Measurements from ENCODE around the gene PAK1. TPM values are rescaled to one million over a fixed set of nuclear protein-coding genes. Genes with fewer than 3 reads are reported as not detected.

PAK1 gene
- total RNA-seq, 1 experiment from 2014 or later: 26.1 TPM

DNA sequence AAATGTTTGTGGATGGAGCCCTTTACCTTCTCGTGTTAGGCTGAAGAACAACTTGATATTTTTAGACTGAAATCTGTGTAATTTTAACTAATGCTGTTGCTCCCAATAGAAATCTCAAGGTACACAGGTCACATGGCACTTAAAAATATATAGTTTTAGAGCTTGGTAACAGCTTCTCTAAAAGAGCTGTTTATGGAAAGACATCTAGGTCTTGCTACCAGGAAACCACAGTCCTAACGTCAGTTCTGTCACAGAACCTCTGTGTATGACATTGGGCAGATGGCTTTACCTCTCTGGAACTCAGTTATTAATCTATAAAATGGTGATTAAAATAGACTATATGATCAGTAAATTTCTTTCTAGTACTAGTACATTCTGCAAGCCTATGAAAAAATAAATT lies 35.4 kb downstream of the PAK1 start:
- no TSS peak for BruUV-seq (replicated peaks)
- Histone ChIP-seq H3K9me3 (ENCODE audit: low read length) (no peaks in the 10 kb centered on the region), H3K4me2 (ENCODE audit: low read length) (no peak overlapping the region), H3K79me2 (ENCODE audit: low read length) (no peaks in the 10 kb centered on the region), H3K27ac (ENCODE audit: low read length) (no peak overlapping the region), H3K4me1 (ENCODE audit: insufficient read depth, low read length) (no peaks in the 10 kb centered on the region), H3K27me3 (ENCODE audit: low read length) (peaks cover 11% of the 10 kb centered on the region), H3F3A (ENCODE audit: low read length, unreplicated experiment) (no peaks in the 10 kb centered on the region), H3K9me2 (replicated peaks; ENCODE audit: low read length) (no peaks in the 10 kb centered on the region), H3K4me3 (ENCODE audit: low read length) (no peak overlapping the region), H3K36me3 (ENCODE audit: low read depth, low read length) (no peaks in the 10 kb centered on the region), H2AFZ (ENCODE audit: low read length) (no peak overlapping the region), H3K9ac (ENCODE audit: low read length) (no peak overlapping the region), H4K20me1 (ENCODE audit: low read length) (no peaks in the 10 kb centered on the region)
- ATAC-seq (no peak), DNase-seq (no peak)
- ChIA-PET POLR2A (ENCODE audit: unreplicated experiment) (no interaction called here), CTCF (no interaction called here)
- TF ChIP-seq EZH2 (IDR thresholded peaks at IDR 0.05; ENCODE audit: low read length, unreplicated experiment): no peak
- TF ChIP-seq, protein P1, sequence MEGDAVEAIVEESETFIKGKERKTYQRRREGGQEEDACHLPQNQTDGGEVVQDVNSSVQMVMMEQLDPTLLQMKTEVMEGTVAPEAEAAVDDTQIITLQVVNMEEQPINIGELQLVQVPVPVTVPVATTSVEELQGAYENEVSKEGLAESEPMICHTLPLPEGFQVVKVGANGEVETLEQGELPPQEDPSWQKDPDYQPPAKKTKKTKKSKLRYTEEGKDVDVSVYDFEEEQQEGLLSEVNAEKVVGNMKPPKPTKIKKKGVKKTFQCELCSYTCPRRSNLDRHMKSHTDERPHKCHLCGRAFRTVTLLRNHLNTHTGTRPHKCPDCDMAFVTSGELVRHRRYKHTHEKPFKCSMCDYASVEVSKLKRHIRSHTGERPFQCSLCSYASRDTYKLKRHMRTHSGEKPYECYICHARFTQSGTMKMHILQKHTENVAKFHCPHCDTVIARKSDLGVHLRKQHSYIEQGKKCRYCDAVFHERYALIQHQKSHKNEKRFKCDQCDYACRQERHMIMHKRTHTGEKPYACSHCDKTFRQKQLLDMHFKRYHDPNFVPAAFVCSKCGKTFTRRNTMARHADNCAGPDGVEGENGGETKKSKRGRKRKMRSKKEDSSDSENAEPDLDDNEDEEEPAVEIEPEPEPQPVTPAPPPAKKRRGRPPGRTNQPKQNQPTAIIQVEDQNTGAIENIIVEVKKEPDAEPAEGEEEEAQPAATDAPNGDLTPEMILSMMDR (conservative IDR thresholded peaks at IDR 0.05; ENCODE audit: low read depth, low read length): no peak
- TF ChIP-seq EZH2phosphoT487 (IDR thresholded peaks at IDR 0.05; ENCODE audit: borderline replicate concordance, low read length): no peak
- intact Hi-C loops (cut with micrococcal nuclease): no loop called here

DNA sequence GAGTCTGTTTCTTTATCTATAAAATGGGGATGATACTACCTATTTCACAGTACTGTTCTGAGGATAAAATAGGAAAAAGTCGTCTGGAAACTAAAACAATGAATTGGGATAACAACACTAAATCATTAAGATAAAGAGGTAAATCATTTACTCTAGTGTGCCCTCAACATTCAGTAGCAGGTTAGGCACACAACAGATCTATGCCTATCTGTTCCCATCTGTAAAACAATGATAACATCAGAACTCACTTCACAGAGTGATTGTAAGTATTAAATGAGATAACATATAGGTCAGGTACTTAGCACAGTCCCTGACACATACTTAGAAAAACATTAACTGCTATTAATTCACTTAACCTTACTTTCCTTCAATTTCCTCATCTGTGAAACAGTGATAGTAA lies 36.9 kb downstream of the PAK1 start:
- ATAC-seq (no peak), DNase-seq (no peak)
- H3K36me3 ChIP-seq (ENCODE audit: low read depth, low read length): no peaks in the 10 kb centered on the region
- BruUV-seq (replicated peaks): no TSS peak
- intact Hi-C loops (cut with micrococcal nuclease): no loop called here
- no peak overlapping the region for H3K4me3 ChIP-seq (ENCODE audit: low read length)
- no peak overlapping the region for H3K9ac ChIP-seq (ENCODE audit: low read length)
- no peaks in the 10 kb centered on the region for H3F3A ChIP-seq (ENCODE audit: low read length, unreplicated experiment)
- no peak overlapping the region for H3K27ac ChIP-seq (ENCODE audit: low read length)
- H2AFZ ChIP-seq (ENCODE audit: low read length): no peak overlapping the region
- ChIA-PET CTCF (no interaction called here), POLR2A (ENCODE audit: unreplicated experiment) (no interaction called here)
- no peak overlapping the region for H3K4me2 ChIP-seq (ENCODE audit: low read length)
- no peaks in the 10 kb centered on the region for H3K79me2 ChIP-seq (ENCODE audit: low read length)
- peaks cover 11% of the 10 kb centered on the region for H3K27me3 ChIP-seq (ENCODE audit: low read length)
- TF ChIP-seq EZH2phosphoT487 (IDR thresholded peaks at IDR 0.05; ENCODE audit: borderline replicate concordance, low read length) (no peak), EZH2 (IDR thresholded peaks at IDR 0.05; ENCODE audit: low read length, unreplicated experiment) (no peak)
- TF ChIP-seq, protein P1 (conservative IDR thresholded peaks at IDR 0.05; ENCODE audit: low read depth, low read length): no peak
- no peaks in the 10 kb centered on the region for H3K9me3 ChIP-seq (ENCODE audit: low read length)
- H3K4me1 ChIP-seq (ENCODE audit: insufficient read depth, low read length): no peaks in the 10 kb centered on the region
- no peaks in the 10 kb centered on the region for H3K9me2 ChIP-seq (replicated peaks; ENCODE audit: low read length)
- H4K20me1 ChIP-seq (ENCODE audit: low read length): no peaks in the 10 kb centered on the region

DNA sequence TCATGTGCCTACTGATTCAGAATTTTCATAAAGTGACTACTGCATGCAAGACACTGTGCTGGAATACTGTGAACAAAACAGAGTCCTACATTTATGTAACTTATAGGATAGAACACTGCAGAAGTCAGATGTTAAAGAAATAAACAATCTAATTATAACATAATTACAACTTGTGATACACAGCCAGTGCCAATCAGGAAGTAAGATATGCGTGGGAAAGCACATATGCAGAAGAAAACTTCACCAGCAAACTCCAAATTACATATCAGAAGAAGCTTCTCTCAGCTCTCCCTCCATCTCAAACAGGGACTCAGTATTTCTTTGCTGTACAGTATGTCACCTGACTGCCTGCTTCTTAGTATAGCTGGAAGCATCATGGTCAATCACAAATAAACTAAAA lies 37.4 kb downstream of the PAK1 start:
- ATAC-seq (no peak), DNase-seq (no peak)
- Histone ChIP-seq H3K9me2 (replicated peaks; ENCODE audit: low read length) (no peaks in the 10 kb centered on the region), H3K36me3 (ENCODE audit: low read depth, low read length) (no peaks in the 10 kb centered on the region), H3K4me2 (ENCODE audit: low read length) (no peak overlapping the region), H4K20me1 (ENCODE audit: low read length) (no peaks in the 10 kb centered on the region), H3K9ac (ENCODE audit: low read length) (no peak overlapping the region), H3K4me3 (ENCODE audit: low read length) (no peak overlapping the region), H3K9me3 (ENCODE audit: low read length) (no peaks in the 10 kb centered on the region), H3K4me1 (ENCODE audit: insufficient read depth, low read length) (no peaks in the 10 kb centered on the region), H3K27ac (ENCODE audit: low read length) (no peak overlapping the region), H2AFZ (ENCODE audit: low read length) (no peak overlapping the region), H3K79me2 (ENCODE audit: low read length) (no peaks in the 10 kb centered on the region), H3F3A (ENCODE audit: low read length, unreplicated experiment) (no peaks in the 10 kb centered on the region), H3K27me3 (ENCODE audit: low read length) (peaks cover 11% of the 10 kb centered on the region)
- BruUV-seq (replicated peaks): no TSS peak
- intact Hi-C loops (cut with micrococcal nuclease): no loop called here
- ChIA-PET CTCF (no interaction called here), POLR2A (ENCODE audit: unreplicated experiment) (no interaction called here)
- TF ChIP-seq EZH2phosphoT487 (IDR thresholded peaks at IDR 0.05; ENCODE audit: borderline replicate concordance, low read length) (no peak), EZH2 (IDR thresholded peaks at IDR 0.05; ENCODE audit: low read length, unreplicated experiment) (no peak)
- TF ChIP-seq, protein P1 (conservative IDR thresholded peaks at IDR 0.05; ENCODE audit: low read depth, low read length): no peak
